HG03108 (cell line): ENCODE measurements around the gene LYRM4.

Source experiments
- ATAC-seq: cut with Tn5 transposase; IDR thresholded peaks from one replicate; pipeline ENCODE4 v1.9.1; 2021; ENCODE audit warnings: moderate library complexity; ENCODE audit not compliant: unreplicated experiment

LYRM4 gene

GRCh38 chr6:5206920-5207561 lies 53.7 kb downstream of the LYRM4 start:
- no peak for ATAC-seq

- ATAC-seq = no peak
Observed at GRCh38 chr6:5205877-5206850, 54.6 kb downstream of the LYRM4 start.

- no peak for ATAC-seq
Observed at GRCh38 chr6:5205035-5205507, 55.7 kb downstream of the LYRM4 start.

GRCh38 chr6:5204376-5204775 lies 56.4 kb downstream of the LYRM4 start:
- ATAC-seq = no peak

- no peak for ATAC-seq
Observed at GRCh38 chr6:5203546-5203945, 57.2 kb downstream of the LYRM4 start.

GRCh38 chr6:5202941-5203340 lies 57.8 kb downstream of the LYRM4 start:
- ATAC-seq = no peak

GRCh38 chr6:5202206-5202605 lies 58.5 kb downstream of the LYRM4 start:
- ATAC-seq = no peak

GRCh38 chr6:5201271-5201670 lies 59.5 kb downstream of the LYRM4 start:
- no peak for ATAC-seq

- no peak for ATAC-seq
Observed at GRCh38 chr6:5199702-5200101, 61.0 kb downstream of the LYRM4 start.

- no peak for ATAC-seq
Observed at GRCh38 chr6:5199283-5199682, 61.5 kb downstream of the LYRM4 start.

- no peak for ATAC-seq
Observed at GRCh38 chr6:5197084-5197483, 63.7 kb downstream of the LYRM4 start.

- ATAC-seq = no peak
Observed at GRCh38 chr6:5192135-5192794, 68.5 kb downstream of the LYRM4 start.

- ATAC-seq = no peak
Observed at GRCh38 chr6:5191722-5192121, 69.0 kb downstream of the LYRM4 start.

GRCh38 chr6:5191222-5191621 lies 69.5 kb downstream of the LYRM4 start:
- peak; percentile 77 for ATAC-seq

- no peak for ATAC-seq
Observed at GRCh38 chr6:5190507-5190906, 70.2 kb downstream of the LYRM4 start.

GRCh38 chr6:5188646-5189045 lies 72.1 kb downstream of the LYRM4 start:
- no peak for ATAC-seq

GRCh38 chr6:5184878-5185277 lies 75.9 kb downstream of the LYRM4 start:
- ATAC-seq = no peak

GRCh38 chr6:5184218-5184617 lies 76.5 kb downstream of the LYRM4 start:
- ATAC-seq = no peak

GRCh38 chr6:5181510-5182317 lies 79.0 kb downstream of the LYRM4 start:
- ATAC-seq = no peak

- no peak for ATAC-seq
Observed at GRCh38 chr6:5180636-5181035, 80.1 kb downstream of the LYRM4 start.

- no peak for ATAC-seq
Observed at GRCh38 chr6:5179917-5180316, 80.8 kb downstream of the LYRM4 start.
